Fibroblast of mammary gland (primary cell): Measurements from ENCODE around the gene PDSS2.

ENCODE experiments used
- DNase-seq: peaks from one replicate; pipeline ENCODE4 v3.0.0-alpha.2; 2010; ENCODE audit warnings: low read depth
- H3K4me3 ChIP-seq: 2 replicates; pipeline ENCODE4 v1.5.1; 2011; ENCODE audit warnings: low read depth, mild to moderate bottlenecking, low read length, moderate library complexity; ENCODE audit not compliant: control insufficient read depth
- CTCF ChIP-seq: conservative IDR thresholded peaks from 2 replicates; pipeline ENCODE4 v1.5.1; 2011; ENCODE audit warnings: low read depth, low read length, inconsistent platforms; ENCODE audit not compliant: control insufficient read depth, insufficient read depth

PDSS2 gene

GRCh38 chr6:107493158-107494057 is 34.0 kb upstream of the PDSS2 start:
- H3K4me3 ChIP-seq = peak overlapping the region; percentile 23
- DNase-seq = peak; percentile 48
- TF ChIP-seq CTCF = no peak

GRCh38 chr6:107491760-107492660 is 32.6 kb upstream of the PDSS2 start:
- peak overlapping the region; percentile 75 for H3K4me3 ChIP-seq
- DNase-seq = peak; percentile 91
- TF ChIP-seq CTCF = no peak

- peak; percentile 50 for DNase-seq
- H3K4me3 ChIP-seq = peak overlapping the region; percentile 75
- no peak for TF ChIP-seq CTCF
Observed at GRCh38 chr6:107491138-107491609, 31.8 kb upstream of the PDSS2 start.

- DNase-seq = no peak
- TF ChIP-seq CTCF = no peak
Observed at GRCh38 chr6:107490566-107491137, 31.3 kb upstream of the PDSS2 start.

GRCh38 chr6:107489636-107490565 is 30.5 kb upstream of the PDSS2 start, which contains the start of gene SOBP:
SOBP (plus strand) TSS chr6:107490117; CDS start chr6:107490617, 500 bp downstream.
- peak within 1 kb of the TSS; percentile 75 for H3K4me3 ChIP-seq
- DNase-seq = peak; percentile 51
- no peak for TF ChIP-seq CTCF

More at GRCh38 chr6:107490566-107491137, 31.3 kb upstream of the PDSS2 start:
- H3K4me3 ChIP-seq = peak overlapping the region; percentile 75
